ENCODE results near the gene PRKAA1.
"Not testable (repeated sequence)": the region's sequence is repeated elsewhere in the genome, so short reads cannot be mapped to it uniquely, and the experiment has no call there.

Gene PRKAA1

GRCh38 chr5:40827188-40827977, 29.2 kb upstream of the PRKAA1 start:
- Histone ChIP-seq H3K27me3 (replicated peaks; ENCODE audit: insufficient read depth, low read length) (no peaks in the 10 kb centered on the region), H3K36me3 (replicated peaks; ENCODE audit: insufficient read depth, low read length) (peaks cover 27% of the 10 kb centered on the region), H3K4me2 (ENCODE audit: low read depth, low read length) (no peak overlapping the region), H3K79me2 (ENCODE audit: low read length) (peaks cover 34% of the 10 kb centered on the region), H3K9me3 (replicated peaks; ENCODE audit: insufficient read depth, low read length) (no peaks in the 10 kb centered on the region), H3F3A (ENCODE audit: insufficient read depth, low read length) (peaks cover 72% of the 10 kb centered on the region), H3K4me3 (ENCODE audit: low read length) (no peak overlapping the region), H3K4me1 (ENCODE audit: low read length) (peaks cover 10% of the 10 kb centered on the region), H4K20me1 (ENCODE audit: insufficient read depth, low read length) (peaks cover 25% of the 10 kb centered on the region), H2AFZ (ENCODE audit: low read length) (no peak overlapping the region), H3K9ac (ENCODE audit: low read length) (no peak overlapping the region), H3K27ac (ENCODE audit: low read length) (no peak overlapping the region), H3K9me2 (replicated peaks; ENCODE audit: insufficient read depth, low read length) (no peaks in the 10 kb centered on the region)
- TF ChIP-seq CTCF (IDR thresholded peaks at IDR 0.05; ENCODE audit: low read length) (no peak), EZH2 (optimal IDR thresholded peaks at IDR 0.05; ENCODE audit: low read depth, low read length) (no peak), EZH2phosphoT487 (IDR thresholded peaks at IDR 0.05; ENCODE audit: low read length) (no peak)
- DNase-seq, result no peak

GRCh38 chr5:40826489-40827187, 28.5 kb upstream of the PRKAA1 start:
- Histone ChIP-seq H2AFZ (ENCODE audit: low read length) (no peak overlapping the region), H3K4me2 (ENCODE audit: low read depth, low read length) (no peak overlapping the region), H3F3A (ENCODE audit: insufficient read depth, low read length) (peaks cover 64% of the 10 kb centered on the region), H3K4me1 (ENCODE audit: low read length) (peaks cover 3% of the 10 kb centered on the region), H3K79me2 (ENCODE audit: low read length) (peaks cover 26% of the 10 kb centered on the region), H3K36me3 (replicated peaks; ENCODE audit: insufficient read depth, low read length) (peaks cover 19% of the 10 kb centered on the region), H3K27ac (ENCODE audit: low read length) (no peak overlapping the region), H3K9me2 (replicated peaks; ENCODE audit: insufficient read depth, low read length) (no peaks in the 10 kb centered on the region), H3K9ac (ENCODE audit: low read length) (no peak overlapping the region), H3K9me3 (replicated peaks; ENCODE audit: insufficient read depth, low read length) (no peaks in the 10 kb centered on the region), H3K4me3 (ENCODE audit: low read length) (no peak overlapping the region), H4K20me1 (ENCODE audit: insufficient read depth, low read length) (peaks cover 17% of the 10 kb centered on the region), H3K27me3 (replicated peaks; ENCODE audit: insufficient read depth, low read length) (no peaks in the 10 kb centered on the region)
- no peak for TF ChIP-seq CTCF (IDR thresholded peaks at IDR 0.05; ENCODE audit: low read length)
- TF ChIP-seq EZH2 (optimal IDR thresholded peaks at IDR 0.05; ENCODE audit: low read depth, low read length), result no peak
- TF ChIP-seq EZH2phosphoT487 (IDR thresholded peaks at IDR 0.05; ENCODE audit: low read length), result no peak
- no peak for DNase-seq

GRCh38 chr5:40825461-40826043, 27.4 kb upstream of the PRKAA1 start:
- not testable (repeated sequence) for DNase-seq; H3K9me3 ChIP-seq (replicated peaks; ENCODE audit: insufficient read depth, low read length); H3K9ac ChIP-seq (ENCODE audit: low read length); H2AFZ ChIP-seq (ENCODE audit: low read length); H3K4me3 ChIP-seq (ENCODE audit: low read length); H3K4me2 ChIP-seq (ENCODE audit: low read depth, low read length); H3K27me3 ChIP-seq (replicated peaks; ENCODE audit: insufficient read depth, low read length); H3K4me1 ChIP-seq (ENCODE audit: low read length); H3K27ac ChIP-seq (ENCODE audit: low read length); H3K9me2 ChIP-seq (replicated peaks; ENCODE audit: insufficient read depth, low read length)
- Histone ChIP-seq H4K20me1 (ENCODE audit: insufficient read depth, low read length) (peaks cover 15% of the 10 kb centered on the region; the same call in 1 of the 2 replicates), H3K36me3 (replicated peaks; ENCODE audit: insufficient read depth, low read length) (peaks cover 10% of the 10 kb centered on the region), H3K79me2 (ENCODE audit: low read length) (peaks cover 16% of the 10 kb centered on the region), H3F3A (ENCODE audit: insufficient read depth, low read length) (peaks cover 54% of the 10 kb centered on the region)

All from MM.1S (cell line).